D341Med (cell line): ENCODE data around the gene RNF217.

Source experiments
- DNase-seq: peaks from one replicate; pipeline ENCODE4 v3.0.0; 2012; ENCODE audit warnings: low spot score

RNF217 gene

DNA sequence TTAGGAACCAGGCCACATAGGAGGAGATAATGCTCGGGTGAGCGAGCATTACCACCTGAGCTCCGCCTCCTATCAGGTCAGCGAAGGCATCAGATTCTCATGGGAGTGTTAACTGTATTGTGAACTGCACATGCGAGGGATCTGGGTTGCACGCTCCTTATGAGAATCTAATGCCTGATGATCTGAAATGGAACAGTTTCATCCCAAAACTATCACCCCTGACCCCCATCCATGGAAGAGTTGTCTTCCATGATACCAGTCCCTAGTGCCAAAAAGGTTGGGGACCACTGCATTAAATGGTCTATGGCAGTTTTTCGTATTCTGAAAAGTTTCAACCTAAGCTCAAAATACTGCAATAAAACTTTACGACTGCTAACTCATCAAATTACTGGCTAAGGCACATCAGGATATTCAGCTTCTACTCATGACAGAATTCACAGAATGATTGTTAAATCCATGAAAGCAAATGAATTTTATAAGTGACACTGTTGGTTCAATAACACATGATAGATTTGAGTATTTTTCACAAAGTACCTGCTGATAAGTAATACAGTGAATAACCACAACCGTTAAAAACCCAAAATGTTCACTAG is 25.9 kb downstream of the RNF217 start:
- no peak for DNase-seq

DNA sequence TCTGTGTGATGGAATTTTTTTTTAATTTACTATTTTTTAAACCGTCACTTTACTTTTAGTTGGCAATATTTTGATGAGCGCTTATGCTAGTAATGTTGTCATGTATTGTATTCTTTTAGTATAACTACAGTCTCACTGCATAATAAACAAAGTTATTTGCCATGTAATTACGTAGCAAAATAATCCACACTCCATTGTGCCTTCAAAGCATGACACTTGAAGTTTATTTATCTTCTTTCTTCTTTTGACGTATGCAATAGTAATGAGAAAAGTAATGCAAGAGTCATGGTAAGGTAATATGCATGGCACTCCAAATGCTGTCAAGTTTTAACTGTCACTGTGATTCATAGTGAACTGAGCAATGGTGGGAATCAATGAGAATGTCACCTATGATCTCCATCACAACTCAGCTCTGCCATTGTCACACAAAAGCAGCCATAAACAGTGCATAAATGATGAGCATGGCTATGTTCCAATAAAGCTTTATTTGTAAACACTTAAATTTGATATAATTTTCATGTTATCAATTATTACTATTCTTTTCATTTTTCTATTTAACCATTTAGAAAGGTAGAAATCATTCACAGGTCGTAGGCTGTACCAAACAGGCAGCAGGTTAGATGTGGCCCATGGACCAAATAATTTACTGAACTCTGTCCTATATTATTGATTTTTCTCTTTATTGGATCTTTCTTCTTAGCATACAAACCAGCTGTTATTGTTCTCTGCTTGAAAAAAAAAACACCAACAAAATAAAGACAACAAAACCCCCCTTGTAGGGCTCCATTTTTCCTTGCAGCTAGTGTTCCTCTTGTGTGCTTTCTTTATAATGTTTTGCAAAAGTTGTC is 27.1 kb downstream of the RNF217 start:
- DNase-seq, result no peak

DNA sequence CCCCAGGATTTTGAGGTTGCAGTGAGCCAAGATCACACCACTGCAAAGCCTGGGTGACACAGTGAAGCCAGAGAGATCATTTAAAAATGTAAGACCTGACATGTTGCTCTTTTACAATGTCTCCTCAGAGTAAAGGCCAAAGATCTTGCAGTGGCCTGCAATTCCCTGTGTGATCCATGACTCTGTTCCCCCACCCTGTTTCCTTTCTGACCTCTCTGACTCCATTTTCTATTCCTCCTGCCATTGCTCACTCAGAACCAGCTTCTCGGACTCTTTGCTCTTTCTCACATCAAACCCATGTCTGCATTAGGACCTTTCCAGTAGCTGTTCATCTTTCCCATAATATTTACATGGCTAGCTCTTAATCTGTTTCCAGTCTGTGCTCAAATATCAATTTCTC is 28.8 kb downstream of the RNF217 start:
- DNase-seq, result no peak

DNA sequence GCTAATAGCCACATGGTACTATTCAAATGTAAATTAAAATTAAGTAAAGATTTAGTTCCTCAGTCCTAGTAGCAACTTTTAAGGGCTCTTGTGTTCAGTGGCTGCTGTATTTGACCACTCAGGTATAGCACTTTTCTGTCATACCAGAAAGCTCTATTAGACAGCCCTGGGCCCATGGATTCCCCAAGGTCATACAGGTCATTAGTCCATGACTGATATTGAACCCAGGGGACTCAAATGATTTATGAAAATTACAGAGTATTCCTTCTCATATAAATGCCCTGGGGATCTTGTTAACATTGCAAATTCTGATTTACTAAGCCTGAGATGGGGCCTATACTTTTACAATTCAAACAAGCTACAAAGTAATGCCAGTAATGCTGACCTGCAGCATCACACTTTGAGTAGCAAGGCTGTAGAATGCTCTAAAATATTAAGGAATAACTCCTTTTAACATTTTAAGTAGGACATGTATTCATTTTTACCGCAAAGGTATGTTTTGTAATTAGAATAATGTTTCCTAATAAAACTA is 29.6 kb downstream of the RNF217 start:
- DNase-seq, result no peak

DNA sequence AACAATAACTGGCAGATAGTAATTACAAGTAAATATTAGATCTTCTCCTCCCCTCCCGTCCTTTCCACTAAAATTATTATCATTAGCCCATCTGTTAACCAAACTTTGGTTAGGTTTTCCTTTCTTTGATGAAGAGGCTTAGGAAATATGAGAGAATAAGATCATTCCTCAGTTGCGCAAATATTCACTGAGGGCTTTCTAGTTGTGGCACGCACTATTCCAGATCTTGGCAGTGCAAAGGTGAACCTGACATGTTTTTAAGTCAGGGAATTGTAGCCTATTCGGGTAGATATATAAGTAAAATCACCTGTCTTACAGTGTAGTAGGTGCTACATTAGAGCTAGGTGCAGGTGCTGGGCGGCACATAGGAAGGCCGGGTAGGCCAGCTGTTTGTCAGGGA is 31.1 kb downstream of the RNF217 start:
- DNase-seq, result no peak

DNA sequence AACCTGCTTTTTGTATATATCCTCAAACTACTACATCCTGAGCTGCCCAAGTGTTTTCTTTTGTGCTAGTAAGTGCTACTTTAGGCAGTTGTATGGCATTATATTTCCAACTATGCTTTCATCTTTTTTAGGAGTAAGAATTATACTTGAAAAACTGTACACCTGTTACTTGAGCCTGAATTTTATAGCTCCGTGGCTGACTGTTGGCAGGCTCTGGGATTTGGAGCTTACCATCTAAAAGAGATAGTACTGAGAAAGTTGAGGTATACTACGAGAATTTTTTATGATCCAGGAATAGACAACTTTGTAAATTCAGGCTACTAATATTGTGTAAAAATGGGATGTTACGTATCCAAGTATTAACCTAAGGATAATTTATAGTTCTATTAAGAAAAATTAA is 32.4 kb downstream of the RNF217 start:
- no peak for DNase-seq

DNA sequence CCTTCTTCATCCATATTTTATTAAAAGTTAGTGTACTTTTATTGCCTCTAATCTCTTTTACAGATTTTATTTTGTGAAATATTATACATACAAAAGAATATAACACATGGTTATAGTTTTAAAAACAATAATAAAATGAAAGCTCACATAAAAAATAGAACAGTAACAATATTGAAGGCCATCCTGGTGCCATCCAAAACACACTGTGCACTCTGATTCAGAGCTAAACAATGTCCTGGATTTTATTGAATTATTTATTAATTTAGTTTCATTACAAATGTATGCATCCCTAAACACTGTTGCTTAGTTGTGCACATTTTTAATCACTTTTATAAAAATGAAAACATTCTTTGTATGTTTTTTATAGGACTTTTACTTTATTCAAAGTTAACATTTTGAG is 32.9 kb downstream of the RNF217 start:
- DNase-seq, result no peak

DNA sequence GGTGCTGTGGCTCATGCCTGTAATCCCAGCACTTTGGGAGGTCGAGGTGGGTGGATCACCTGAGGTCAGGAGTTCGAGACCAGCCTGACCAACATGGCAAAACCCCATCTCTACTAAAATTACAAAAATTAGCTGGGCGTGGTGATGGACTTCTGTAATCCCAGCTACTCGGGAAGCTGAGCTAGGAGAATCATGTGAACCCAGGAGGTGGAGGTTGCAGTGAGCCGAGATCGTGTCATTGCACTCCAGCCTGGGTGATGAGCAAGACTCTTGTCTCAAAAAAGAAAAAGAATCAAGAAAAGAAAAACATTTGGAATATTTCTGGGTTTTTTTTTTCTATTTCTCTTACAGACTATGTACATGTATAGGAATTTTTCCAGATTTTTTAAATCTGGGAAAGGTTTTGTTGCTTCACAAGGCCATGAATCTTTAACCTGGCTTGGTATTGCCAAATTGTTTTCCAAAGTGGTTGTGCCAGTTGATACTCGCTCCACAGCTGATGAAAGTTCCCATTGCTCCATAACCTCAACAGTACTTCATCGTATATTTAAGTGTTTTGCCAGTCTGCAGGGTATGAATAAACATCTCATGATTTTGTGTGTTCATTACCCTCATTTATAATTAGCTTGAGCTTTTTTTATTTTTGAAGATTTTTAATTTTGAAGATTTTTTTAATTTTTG is 33.5 kb downstream of the RNF217 start:
- no peak for DNase-seq

DNA sequence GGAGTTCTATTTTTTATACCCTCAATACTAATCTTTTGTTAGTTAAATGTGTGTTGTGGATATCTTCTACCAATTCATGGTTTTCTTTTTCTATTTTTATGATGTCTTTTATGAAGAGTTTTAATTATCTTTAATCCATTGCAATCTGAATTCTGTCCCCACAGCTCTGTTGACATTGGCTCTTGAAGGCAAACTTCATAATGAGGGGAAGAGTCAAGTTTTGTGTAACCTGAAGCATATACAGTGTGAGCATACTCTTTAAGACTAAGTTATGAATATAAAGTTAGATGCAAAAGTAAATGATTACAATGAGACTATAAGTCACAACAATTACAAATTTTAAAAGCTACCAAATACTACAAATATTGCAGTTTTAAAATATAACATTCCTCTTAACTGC is 34.2 kb downstream of the RNF217 start:
- DNase-seq, result no peak

DNA sequence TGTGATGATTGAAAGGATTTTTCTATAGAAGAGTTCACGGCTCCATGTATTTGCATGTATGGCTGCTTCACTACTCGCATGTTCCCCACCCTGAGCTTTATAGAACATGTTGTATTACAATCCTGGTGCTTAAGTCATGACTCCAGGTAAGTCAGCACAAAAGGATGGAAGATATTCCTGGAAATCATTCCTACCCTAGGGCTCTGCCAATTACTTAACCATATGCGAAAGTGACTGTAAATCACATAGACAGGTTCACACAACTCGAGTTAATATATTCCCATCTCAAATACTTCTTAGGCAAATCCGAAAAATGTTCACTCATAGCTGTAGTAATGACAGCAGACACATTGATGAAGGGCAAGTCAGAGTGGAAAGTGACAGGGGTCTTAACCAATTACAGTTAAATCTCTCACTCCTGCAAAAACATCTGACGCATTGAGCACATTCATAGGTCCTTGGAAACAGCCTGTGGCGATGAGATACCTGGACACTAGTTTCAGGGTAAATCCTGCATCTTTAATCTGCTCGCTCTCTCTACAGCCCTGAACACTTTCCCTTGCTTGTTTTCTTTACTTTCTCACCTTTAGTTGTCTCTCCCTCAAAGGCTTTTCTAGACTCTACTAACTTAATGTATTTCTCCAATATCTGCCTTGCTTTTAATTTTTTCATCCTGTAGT is 35.1 kb downstream of the RNF217 start:
- no peak for DNase-seq

DNA sequence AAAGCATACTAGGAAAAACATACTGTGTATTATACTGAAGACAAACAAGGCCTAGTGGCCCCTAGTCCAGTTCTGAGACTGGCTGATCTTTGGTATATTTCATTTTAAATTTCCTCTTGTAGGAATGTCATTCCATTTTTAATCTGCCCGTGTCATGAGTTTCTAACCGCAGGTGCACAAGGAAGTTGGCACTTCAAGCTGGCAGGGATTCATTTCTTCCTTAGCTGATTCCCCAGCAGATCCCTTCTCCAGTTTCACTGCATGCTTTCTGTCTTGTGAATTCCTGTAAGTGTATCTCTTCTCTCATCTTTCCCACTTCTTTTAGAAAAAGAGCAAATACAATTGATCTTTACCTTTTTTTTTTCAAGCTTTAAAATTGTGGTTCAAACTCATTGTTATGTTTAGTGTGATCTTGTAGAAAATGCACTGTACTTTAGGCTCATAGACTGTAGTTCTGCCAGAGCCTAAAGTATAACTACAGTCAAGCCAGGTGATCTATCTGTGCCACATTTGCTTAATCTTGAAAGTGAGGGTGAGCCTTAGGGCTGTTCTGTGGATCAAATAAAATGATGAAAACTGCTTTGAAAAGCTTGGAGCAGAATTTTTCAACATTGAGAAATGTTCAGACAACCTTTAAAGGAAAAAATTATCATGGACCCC is 37.0 kb downstream of the RNF217 start:
- no peak for DNase-seq

DNA sequence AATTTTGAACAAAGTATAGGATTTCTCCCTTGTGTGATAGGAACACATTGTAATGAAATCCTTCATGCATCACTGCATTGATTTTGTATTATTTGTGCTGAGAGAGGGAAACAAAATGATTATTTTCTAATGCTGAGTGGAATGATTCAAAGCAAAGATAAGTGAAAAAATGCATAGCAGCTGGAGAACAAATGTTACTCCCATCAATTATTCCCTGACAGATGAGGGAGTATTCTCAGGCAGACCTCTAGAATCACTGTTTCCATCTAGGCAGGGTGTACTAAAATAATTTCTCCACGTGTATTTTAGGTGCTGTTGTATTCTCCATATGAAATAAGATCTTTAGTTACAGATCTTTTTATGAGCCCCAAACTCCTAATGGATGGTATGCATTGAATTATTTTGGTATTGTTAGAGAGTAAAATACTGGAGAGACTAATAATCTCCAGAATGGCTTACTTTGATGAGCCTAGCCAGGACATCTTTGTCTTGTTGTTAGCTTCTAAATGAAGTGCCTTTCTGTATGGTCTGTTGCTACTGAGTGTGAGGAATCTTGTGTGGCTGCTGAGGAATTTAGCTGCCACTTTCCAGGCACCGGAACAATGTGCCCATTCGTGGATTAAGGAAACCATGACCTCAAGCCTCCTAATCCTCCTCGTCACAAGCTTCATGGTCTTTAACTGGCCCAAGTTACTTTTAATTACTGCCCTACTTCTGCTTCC is 39.6 kb downstream of the RNF217 start:
- no peak for DNase-seq

DNA sequence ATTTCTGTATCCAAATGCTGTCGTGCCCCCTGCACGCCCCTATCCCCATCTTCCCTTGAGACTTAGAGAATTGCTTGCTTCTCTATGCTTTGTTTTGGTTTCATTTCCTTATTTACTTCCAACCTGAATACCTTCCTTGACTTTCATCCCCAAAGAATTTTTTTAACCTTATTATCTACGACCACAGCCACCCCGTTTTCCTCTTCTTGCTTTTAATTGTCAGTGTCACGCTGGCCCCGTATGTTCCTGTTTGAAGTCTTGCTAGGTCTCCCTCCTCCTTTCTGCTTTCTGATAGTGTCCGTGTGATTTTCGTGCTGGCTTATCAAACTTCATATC is 40.1 kb downstream of the RNF217 start:
- no peak for DNase-seq

DNA sequence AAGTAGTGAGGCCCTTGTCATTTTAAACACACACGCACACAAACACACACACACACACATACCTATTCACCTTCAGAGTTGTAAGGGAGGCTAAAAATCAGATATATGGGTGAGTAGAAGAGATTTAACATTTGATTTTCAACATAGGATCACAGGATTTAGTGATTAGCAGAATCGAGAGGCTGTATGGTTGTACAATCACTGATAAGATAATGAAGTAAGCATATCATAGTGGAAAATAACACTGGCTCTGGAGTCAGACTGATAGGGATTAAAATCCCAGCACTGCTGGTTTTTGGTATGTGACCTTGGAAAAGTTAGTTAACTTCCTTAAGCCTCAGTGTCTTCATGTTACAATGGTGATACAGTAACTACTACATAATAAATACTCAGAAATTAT is 40.8 kb downstream of the RNF217 start:
- DNase-seq, result no peak

DNA sequence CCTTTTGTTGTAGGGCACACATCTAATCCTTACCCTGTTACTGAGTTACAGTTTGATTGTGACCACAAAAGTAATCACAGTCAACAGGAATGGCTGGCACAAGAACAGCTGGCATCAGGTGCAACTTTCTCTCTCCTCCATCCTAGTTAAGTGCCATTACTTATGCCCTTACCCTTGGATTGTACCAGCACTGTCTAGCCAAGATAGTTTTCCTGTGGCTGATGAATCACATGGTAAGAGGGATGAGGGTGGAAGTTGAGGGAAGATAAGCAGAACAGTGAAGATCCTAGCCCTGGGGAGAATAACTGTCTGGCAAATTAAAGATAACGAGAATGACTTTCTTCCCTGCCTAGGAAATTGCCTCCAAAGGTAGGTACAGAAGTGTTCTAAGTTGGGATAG is 42.0 kb downstream of the RNF217 start:
- no peak for DNase-seq

DNA sequence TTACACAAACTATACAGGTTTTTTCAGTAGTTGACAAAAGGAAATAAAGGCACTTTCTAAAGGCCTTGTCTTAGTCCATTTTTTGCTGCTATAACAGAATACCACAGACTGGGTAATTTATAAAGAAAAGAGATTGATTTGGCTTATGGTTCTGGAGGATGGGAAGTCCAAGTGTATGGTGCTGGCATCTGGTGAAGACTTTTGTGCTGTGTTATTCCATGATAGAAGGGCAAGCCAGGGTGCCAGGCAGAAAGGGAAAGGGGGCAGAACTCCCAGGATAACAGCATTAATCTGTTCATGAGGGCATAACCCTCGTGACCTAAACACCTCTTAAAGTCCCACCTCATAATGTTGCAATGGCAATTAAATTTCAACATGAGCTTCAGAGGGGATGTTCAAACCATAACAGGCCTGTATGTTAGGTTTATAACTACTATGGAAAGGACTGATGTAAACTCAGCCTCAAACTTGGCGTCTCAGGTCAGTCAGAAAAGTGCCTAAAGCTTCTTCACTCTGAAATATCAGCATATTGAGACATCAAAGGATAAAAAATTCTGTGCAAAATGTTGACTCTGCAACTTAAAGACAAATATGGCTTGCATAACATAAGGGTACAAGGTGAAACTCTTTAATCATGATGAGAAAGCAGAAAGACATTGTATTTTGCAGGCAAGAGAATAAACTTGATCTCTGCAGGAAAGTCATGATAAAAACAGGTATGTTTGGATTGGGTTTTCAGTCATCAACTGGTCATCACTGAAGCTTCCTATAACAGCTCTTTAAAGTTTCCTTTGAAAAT is 42.8 kb downstream of the RNF217 start:
- no peak for DNase-seq

DNA sequence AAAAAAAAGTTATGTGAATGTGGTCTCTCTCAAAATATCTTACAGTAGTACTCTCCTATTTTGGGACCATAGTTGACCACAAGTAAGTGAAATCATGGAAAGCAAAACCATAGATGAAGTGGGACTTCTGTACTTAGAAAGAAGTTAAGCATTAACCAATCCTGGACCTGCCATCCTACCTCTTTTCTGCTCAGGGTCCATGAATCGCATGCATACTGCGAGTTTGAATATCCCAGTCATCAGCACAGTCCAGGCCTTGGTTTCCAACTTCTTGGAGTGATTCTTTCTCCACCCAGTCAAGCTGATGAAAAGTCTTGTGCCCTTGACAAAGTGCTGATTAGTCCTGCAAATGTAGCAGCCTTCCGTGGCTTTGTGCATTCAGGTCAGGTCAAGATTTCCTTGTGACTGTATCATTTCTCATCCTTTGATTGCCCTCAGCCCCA is 46.0 kb downstream of the RNF217 start:
- DNase-seq, result no peak

DNA sequence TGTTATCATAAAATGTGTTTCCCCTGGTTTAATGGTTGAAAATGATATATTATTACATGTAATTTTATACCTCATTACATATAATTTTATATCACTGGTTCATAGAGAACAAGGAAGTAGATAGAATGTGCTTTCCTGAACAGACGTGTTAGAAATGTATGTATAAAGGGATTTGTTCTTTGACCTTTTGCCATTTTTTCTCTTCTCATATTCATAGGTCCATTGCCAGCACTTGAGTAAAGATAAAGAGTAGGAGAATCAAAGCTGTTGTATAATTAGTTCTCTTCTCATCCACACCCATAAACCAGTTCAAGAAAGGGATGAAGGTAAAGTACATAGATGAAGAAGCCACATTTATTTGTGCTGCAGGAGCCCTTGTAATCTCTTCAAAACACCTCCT is 46.7 kb downstream of the RNF217 start:
- no peak for DNase-seq

DNA sequence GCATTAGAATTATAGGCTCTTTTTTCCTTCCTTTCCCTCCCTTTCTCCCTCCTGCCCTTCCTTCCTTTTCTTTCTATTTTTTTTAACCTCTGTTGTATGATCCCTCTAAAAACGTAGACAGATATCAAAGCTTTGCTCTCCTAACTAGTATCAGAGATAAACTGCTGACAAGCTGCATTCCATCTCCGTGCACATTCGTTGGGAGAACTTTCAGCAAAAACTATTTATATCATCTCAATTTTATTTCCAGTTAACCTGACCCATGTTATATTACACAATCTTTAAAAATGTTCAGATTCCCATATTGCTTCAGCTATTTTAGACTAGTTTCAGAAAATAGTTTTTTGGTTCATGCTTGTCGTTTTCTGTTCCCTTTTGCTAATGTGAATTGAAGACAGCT is 47.3 kb downstream of the RNF217 start:
- no peak for DNase-seq

DNA sequence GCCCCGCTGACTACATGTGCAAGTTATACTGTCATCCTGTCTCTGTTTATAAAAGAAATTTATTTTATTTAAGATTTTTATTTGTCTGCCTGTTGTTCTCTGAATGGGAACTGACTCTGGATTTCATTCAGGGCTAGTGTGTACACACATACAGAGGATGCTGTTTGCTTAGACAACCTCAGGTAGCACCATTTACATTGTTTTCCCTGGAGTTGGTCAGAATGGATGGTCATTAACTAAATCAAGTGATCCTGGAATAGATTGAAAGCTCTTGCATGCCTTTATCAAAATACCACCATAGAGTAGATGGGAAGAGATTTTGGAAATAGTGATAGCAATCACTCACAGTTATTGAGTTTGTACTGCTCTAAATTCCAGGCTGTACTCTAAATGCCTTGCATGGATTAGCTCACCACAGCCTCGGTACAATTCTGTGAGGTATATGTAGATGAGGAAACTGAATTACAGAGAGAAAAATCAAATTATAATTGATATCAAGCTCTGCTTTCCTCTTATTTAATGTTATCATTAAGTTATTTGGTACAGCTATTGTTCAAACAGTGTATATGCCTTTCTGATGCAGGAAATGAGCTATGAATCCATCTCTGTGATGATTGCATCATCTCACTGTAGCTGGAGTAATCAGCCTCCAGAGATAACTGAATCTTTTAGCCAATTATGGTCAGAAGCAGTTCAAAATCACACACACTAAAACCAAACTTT is 51.9 kb downstream of the RNF217 start:
- no peak for DNase-seq
